GM20000 (cell line): ENCODE measurements around the gene EXOC4.

Source experiments
- DNase-seq: peaks from one replicate; pipeline ENCODE4 v3.0.0; 2012; ENCODE audit warnings: low spot score
- CTCF ChIP-seq: IDR thresholded peaks from 2 replicates; pipeline ENCODE4 v1.5.1; 2012; ENCODE audit warnings: mild to moderate bottlenecking, control low read depth; ENCODE audit errors: extremely low read depth, missing control alignments

Gene EXOC4

GRCh38 chr7:133873631-133874030, 620.8 kb downstream of the EXOC4 start:
- TF ChIP-seq CTCF, result no peak
- DNase-seq, result no peak

DNA sequence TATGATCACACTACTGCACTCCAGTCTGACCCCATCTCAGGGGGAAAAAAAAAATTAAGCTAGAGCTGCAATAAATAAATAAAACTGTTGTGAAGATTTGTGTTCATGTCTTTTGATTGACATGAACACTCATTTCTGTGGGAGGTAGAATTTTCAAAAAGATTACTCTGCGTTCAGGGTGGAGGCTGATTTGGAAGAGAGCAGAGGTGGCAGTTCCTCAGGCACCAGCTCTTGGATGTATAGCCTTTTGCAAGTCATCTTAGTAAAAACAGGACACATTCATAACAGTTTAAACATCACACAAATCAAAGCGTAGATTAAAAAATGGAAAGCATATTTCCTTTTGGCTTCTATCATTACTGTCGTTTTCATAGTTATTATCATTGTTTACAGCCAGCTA, 630.7 kb downstream of the EXOC4 start:
- no peak for DNase-seq
- no peak for TF ChIP-seq CTCF

DNA sequence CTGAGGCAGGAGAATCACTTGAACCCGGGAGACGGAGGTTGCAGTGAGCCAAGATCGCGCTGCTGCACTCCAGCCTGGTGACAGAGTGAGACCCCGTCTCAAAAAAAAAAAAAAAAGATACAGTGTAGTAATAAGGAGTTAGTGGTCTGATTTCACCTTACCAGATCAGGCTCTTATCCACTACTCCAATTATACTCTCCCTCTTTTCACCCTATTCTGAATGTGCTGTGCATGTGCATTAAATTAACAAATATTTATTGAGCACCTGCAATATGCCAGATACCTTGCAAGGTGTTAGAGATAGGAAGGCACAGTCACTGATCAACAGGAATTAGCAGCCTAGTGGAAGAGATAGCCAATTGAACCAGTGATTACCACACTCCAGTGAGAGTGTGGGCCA, 632.3 kb downstream of the EXOC4 start:
- TF ChIP-seq CTCF, result no peak
- no peak for DNase-seq

- no peak for DNase-seq
- no peak for TF ChIP-seq CTCF
Observed at GRCh38 chr7:133886086-133886485, 633.2 kb downstream of the EXOC4 start.

DNA sequence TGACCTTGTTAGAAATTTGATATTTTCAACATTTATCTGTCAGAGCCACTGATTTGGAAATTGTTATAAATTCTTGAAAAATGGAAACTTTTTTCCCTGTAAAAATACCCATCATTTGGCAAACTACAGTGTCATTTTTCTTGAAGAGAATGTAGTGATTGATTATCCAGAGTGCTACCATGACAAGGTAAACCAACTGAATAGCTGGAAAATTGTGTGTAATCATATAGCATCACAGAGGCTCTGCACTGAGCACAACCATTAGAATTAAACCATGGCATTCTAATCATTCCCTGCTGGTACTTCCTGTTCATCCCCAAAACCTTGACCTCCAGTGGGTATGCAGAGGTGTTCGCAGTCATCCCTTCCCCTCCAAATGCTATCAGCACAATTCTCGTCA, 633.9 kb downstream of the EXOC4 start:
- no peak for TF ChIP-seq CTCF
- no peak for DNase-seq

DNA sequence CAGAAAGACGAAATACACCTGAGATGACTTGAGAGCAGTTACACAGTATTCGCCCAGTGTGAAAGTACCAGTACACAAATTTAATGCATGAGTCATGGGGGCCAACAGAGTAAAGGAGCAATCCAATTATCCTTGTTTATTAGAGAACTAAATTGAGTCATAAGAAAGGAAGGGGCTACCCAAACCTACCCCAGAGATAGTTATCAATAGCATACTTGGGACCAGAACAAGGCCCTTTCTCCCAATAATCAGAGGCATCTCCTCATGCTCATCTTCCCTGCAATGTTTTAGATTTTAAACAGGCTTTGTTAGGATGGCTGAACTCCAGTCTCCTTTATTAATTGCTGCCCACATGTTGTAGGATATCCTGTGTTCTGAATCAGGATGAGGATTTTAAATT, 634.6 kb downstream of the EXOC4 start:
- DNase-seq, result no peak

More for the DNA sequence above, 634.6 kb downstream of the EXOC4 start:
- no peak for TF ChIP-seq CTCF
